Nephron (organoid): ENCODE results near the gene IGLON5.

Experiments used
- H3K27ac Mint-ChIP-seq, 3 experiments: 2 replicates each; pipeline ENCODE4 v1.8.0; 2020; ENCODE audit warnings: mixed read lengths in 3 of 3, mild to moderate bottlenecking in 2 of 3, moderate library complexity in 1 of 3
- H3K27me3 Mint-ChIP-seq: 2 replicates; pipeline ENCODE4 v1.8.0; 2021; ENCODE audit warnings: low read depth, mild to moderate bottlenecking, moderate library complexity, mixed read lengths
- H3K36me3 Mint-ChIP-seq: 2 replicates; pipeline ENCODE4 v1.8.0; 2020; ENCODE audit warnings: low read depth, mixed read lengths
- H3K4me1 Mint-ChIP-seq: 2 replicates; pipeline ENCODE4 v1.8.0; 2020; ENCODE audit warnings: mixed read lengths
- H3K4me3 Mint-ChIP-seq, 3 experiments: 2 replicates each; pipeline ENCODE4 v1.8.0; 2020; ENCODE audit warnings: mild to moderate bottlenecking in 3 of 3, mixed read lengths in 3 of 3, moderate library complexity in 2 of 3
- H3K9me3 Mint-ChIP-seq: 2 replicates; pipeline ENCODE4 v1.8.0; 2020; ENCODE audit warnings: mixed read lengths
- CTCF ChIP-seq, 3 experiments: fragments of 200-600 bp; sonication (generic); IDR thresholded peaks; one replicate each; pipeline ENCODE4 v1.5.0; 2021; ENCODE audit warnings: antibody characterized with exemption in 3 of 3; ENCODE audit not compliant: unreplicated experiment in 3 of 3

IGLON5 gene

GRCh38 chr19:51377422-51377821 is 66.0 kb downstream of the IGLON5 start:
- Mint-ChIP-seq H3K9me3 (no peaks in the 10 kb centered on the region), H3K27ac (no peak overlapping the region), H3K36me3 (no peaks in the 10 kb centered on the region), H3K4me1 (no peaks in the 10 kb centered on the region), H3K27me3 (peaks cover 15% of the 10 kb centered on the region), H3K4me3 (no peak overlapping the region)
- TF ChIP-seq CTCF (IDR thresholded peaks at IDR 0.05; ENCODE audit: unreplicated experiment in 3 of 3) = no peak

GRCh38 chr19:51380379-51380778 is 68.9 kb downstream of the IGLON5 start:
- no peaks in the 10 kb centered on the region for H3K9me3 Mint-ChIP-seq
- H3K27ac Mint-ChIP-seq = no peak overlapping the region
- H3K4me3 Mint-ChIP-seq = no peak overlapping the region
- peaks cover 14% of the 10 kb centered on the region for H3K27me3 Mint-ChIP-seq
- TF ChIP-seq CTCF (IDR thresholded peaks at IDR 0.05; ENCODE audit: unreplicated experiment in 3 of 3) = no peak
- no peaks in the 10 kb centered on the region for H3K4me1 Mint-ChIP-seq
- no peaks in the 10 kb centered on the region for H3K36me3 Mint-ChIP-seq
